Neural cell (in vitro differentiated cells): Measurements from ENCODE around the gene RNPEPL1. TPM values are rescaled to one million over a fixed set of nuclear protein-coding genes. Genes with fewer than 3 reads are reported as not detected.

Experiments used
- H2AFZ ChIP-seq: fragments of 200-600, 300-800 bp; sonication (generic), shearing (Covaris generic); 2 replicates; pipeline ENCODE4 v1.6.0; 2014; ENCODE audit warnings: low read depth, mild to moderate bottlenecking, antibody characterized with exemption, low read length, moderate library complexity
- H3F3A ChIP-seq: fragments of 200-600 bp; shearing (Covaris generic); 2 replicates; pipeline ENCODE4 v1.6.1; 2016; ENCODE audit warnings: mild to moderate bottlenecking, moderate library complexity, mixed read lengths, antibody characterized with exemption, low read length; ENCODE audit not compliant: insufficient read depth, poor library complexity, severe bottlenecking
- H3K27ac ChIP-seq: fragments of 200-600, 300-800 bp; sonication (generic), shearing (Covaris generic); 2 replicates; pipeline ENCODE4 v1.5.1; 2014; ENCODE audit warnings: mild to moderate bottlenecking, low read length, moderate library complexity
- H3K27me3 ChIP-seq: fragments of 300-800, 200-600 bp; sonication (generic), shearing (Covaris generic); 2 replicates; pipeline ENCODE4 v1.6.0; 2014; ENCODE audit warnings: mild to moderate bottlenecking, low read depth, low read length, moderate library complexity; ENCODE audit not compliant: insufficient read depth
- H3K36me3 ChIP-seq: fragments of 300-800, 200-600 bp; sonication (generic), shearing (Covaris generic); 2 replicates; pipeline ENCODE4 v1.5.1; 2014; ENCODE audit warnings: mild to moderate bottlenecking, antibody characterized with exemption, low read length, moderate library complexity; ENCODE audit not compliant: insufficient read depth
- H3K4me2 ChIP-seq: fragments of 300-800, 200-600 bp; sonication (generic), shearing (Covaris generic); 2 replicates; pipeline ENCODE4 v1.6.0; 2014; ENCODE audit warnings: mild to moderate bottlenecking, low read length
- H3K4me3 ChIP-seq: fragments of 300-800, 200-600 bp; sonication (generic), shearing (Covaris generic); 2 replicates; pipeline ENCODE4 v1.5.1; 2014; ENCODE audit warnings: mild to moderate bottlenecking, low read length, moderate library complexity
- H3K79me2 ChIP-seq: fragments of 200-600 bp; shearing (Covaris generic); replicated peaks from 2 replicates; pipeline ENCODE4 v1.6.0; 2014; ENCODE audit warnings: mild to moderate bottlenecking, low read length, moderate library complexity; ENCODE audit not compliant: insufficient read depth
- H3K9ac ChIP-seq: fragments of 300-800, 200-600 bp; sonication (generic), shearing (Covaris generic); 2 replicates; pipeline ENCODE4 v1.6.1; 2016; ENCODE audit warnings: mild to moderate bottlenecking, low read length, mixed read lengths
- H3K9me2 ChIP-seq: fragments of 200-600 bp; shearing (Covaris generic); 2 replicates; pipeline ENCODE4 v1.6.1; 2016; ENCODE audit warnings: mild to moderate bottlenecking, low read length, mixed read lengths; ENCODE audit not compliant: insufficient read depth
- H3K9me3 ChIP-seq: fragments of 200-600, 300-800 bp; sonication (generic), shearing (Covaris generic); 2 replicates; pipeline ENCODE4 v1.6.1; 2016; ENCODE audit warnings: mild to moderate bottlenecking, mixed run types, low read length, moderate library complexity, mixed read lengths
- H4K20me1 ChIP-seq: fragments of 200-600 bp; shearing (Covaris generic); 2 replicates; pipeline ENCODE4 v1.6.1; 2016; ENCODE audit warnings: mild to moderate bottlenecking, mixed run types; ENCODE audit not compliant: insufficient read depth
- EP300 ChIP-seq: fragments of 450-650 bp; conservative IDR thresholded peaks from 2 replicates; pipeline ENCODE4 v1.6.1; 2014; ENCODE audit warnings: antibody characterized with exemption, mild to moderate bottlenecking, moderate library complexity; ENCODE audit not compliant: poor library complexity, severe bottlenecking
- EZH2 ChIP-seq: fragments of 200-600, 300-800 bp; shearing (Covaris generic), sonication (generic); IDR thresholded peaks from 2 replicates; pipeline ENCODE4 v1.6.1; 2014; ENCODE audit warnings: antibody characterized with exemption, low read length, borderline replicate concordance, mild to moderate bottlenecking; ENCODE audit not compliant: insufficient read depth, poor library complexity, severe bottlenecking
- MXI1 ChIP-seq: fragments of 450-650 bp; conservative IDR thresholded peaks from 2 replicates; pipeline ENCODE4 v1.6.1; 2014; ENCODE audit warnings: antibody characterized with exemption, mild to moderate bottlenecking; ENCODE audit not compliant: poor library complexity, severe bottlenecking
- POLR2AphosphoS5 ChIP-seq: IDR thresholded peaks from 2 replicates; pipeline ENCODE4 v1.6.1; 2012
- RAD21 ChIP-seq: fragments of 450-650 bp; conservative IDR thresholded peaks from 2 replicates; pipeline ENCODE4 v1.6.1; 2014; ENCODE audit warnings: antibody characterized with exemption, mild to moderate bottlenecking, moderate library complexity
- REST ChIP-seq: IDR thresholded peaks from 2 replicates; pipeline ENCODE4 v1.6.1; 2012; ENCODE audit warnings: borderline replicate concordance
- SMC3 ChIP-seq: fragments of 450-650 bp; conservative IDR thresholded peaks from 2 replicates; pipeline ENCODE4 v1.6.1; 2014; ENCODE audit warnings: antibody characterized with exemption, mild to moderate bottlenecking, moderate library complexity; ENCODE audit not compliant: poor library complexity
- TAF1 ChIP-seq: IDR thresholded peaks from 2 replicates; pipeline ENCODE4 v1.6.1; 2012; ENCODE audit warnings: low read depth
- polyA plus RNA-seq: library from polyadenylated mRNA; depleted of rRNA; stranded (reverse); fragments of >200 nt; gene quantifications from 2 replicates; pipeline ENCODE4 v1.2.3, GENCODE V29; 2014
- TF ChIP-seq, protein P1 (sequence below): fragments of 450-650 bp; IDR thresholded peaks from 2 replicates; pipeline ENCODE4 v1.5.1; 2014; ENCODE audit warnings: antibody characterized with exemption, mild to moderate bottlenecking, moderate library complexity; ENCODE audit not compliant: poor library complexity, severe bottlenecking

The RNPEPL1 gene
- polyA plus RNA-seq, 1 donor from 2014 or later = 16.1 TPM

DNA sequence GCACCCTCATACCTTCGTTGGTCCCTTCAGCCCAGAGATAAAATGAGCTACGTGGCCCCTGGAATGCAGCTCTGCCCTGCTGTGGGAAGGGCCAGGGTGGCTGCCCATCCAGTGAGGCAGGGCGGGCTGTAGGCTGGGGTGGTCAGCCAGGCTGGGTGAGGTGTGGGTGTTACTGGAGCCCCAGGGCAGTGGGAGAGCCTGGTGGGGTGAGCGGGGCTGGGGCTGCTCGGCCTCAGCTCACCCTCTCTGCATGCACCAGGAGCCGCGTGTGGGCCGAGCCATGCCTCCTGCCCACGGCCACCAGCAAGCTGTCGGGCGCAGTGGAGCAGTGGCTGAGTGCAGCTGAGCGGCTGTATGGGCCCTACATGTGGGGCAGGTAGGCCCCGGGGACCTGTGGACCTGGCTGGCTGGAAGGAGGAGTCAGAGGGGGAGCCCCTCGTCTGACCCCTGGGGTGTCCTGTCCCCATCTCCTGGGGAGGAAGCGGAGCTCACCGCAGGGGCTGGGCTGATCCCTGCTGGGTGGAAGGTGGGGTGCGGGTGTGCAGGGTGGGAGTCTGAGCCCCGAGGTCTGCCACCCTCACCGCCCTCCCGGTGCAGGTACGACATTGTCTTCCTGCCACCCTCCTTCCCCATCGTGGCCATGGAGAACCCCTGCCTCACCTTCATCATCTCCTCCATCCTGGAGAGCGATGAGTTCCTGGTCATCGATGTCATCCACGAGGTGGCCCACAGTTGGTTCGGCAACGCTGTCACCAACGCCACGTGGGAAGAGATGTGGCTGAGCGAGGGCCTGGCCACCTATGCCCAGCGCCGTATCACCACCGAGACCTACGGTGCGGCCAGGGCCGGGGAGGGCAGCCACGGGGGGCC lies 5.5 kb downstream of the RNPEPL1 start:
- Histone ChIP-seq H3K79me2 (peaks cover 6% of the 10 kb centered on the region), H3K9me3 (no peaks in the 10 kb centered on the region), H3K9me2 (no peaks in the 10 kb centered on the region), H3K27ac (no peak overlapping the region), H4K20me1 (no peaks in the 10 kb centered on the region), H3K9ac (no peak overlapping the region), H3K36me3 (no peaks in the 10 kb centered on the region), H2AFZ (no peak overlapping the region), H3F3A (no peaks in the 10 kb centered on the region), H3K4me3 (no peak overlapping the region), H3K27me3 (no peaks in the 10 kb centered on the region), H3K4me2 (no peak overlapping the region)
- TF ChIP-seq, protein P1, sequence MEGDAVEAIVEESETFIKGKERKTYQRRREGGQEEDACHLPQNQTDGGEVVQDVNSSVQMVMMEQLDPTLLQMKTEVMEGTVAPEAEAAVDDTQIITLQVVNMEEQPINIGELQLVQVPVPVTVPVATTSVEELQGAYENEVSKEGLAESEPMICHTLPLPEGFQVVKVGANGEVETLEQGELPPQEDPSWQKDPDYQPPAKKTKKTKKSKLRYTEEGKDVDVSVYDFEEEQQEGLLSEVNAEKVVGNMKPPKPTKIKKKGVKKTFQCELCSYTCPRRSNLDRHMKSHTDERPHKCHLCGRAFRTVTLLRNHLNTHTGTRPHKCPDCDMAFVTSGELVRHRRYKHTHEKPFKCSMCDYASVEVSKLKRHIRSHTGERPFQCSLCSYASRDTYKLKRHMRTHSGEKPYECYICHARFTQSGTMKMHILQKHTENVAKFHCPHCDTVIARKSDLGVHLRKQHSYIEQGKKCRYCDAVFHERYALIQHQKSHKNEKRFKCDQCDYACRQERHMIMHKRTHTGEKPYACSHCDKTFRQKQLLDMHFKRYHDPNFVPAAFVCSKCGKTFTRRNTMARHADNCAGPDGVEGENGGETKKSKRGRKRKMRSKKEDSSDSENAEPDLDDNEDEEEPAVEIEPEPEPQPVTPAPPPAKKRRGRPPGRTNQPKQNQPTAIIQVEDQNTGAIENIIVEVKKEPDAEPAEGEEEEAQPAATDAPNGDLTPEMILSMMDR = no peak
- TF ChIP-seq POLR2AphosphoS5 (no peak), EZH2 (no peak), MXI1 (no peak)

GRCh38 chr2:240574386-240575100 lies 6.3 kb downstream of the RNPEPL1 start:
- no peak overlapping the region for H2AFZ ChIP-seq
- no peak for TF ChIP-seq MXI1
- TF ChIP-seq REST = no peak
- TF ChIP-seq EZH2 = no peak
- TF ChIP-seq TAF1 = no peak
- TF ChIP-seq EP300 = no peak
- TF ChIP-seq, protein P1 = no peak
- no peak for TF ChIP-seq SMC3
- TF ChIP-seq POLR2AphosphoS5 = no peak
- TF ChIP-seq RAD21 = no peak

More at GRCh38 chr2:240574386-240575100, 6.3 kb downstream of the RNPEPL1 start:
- Histone ChIP-seq H3K27ac (no peak overlapping the region), H3K4me3 (no peak overlapping the region), H3K4me2 (no peak overlapping the region), H3K9me2 (no peaks in the 10 kb centered on the region), H3K79me2 (peaks cover 6% of the 10 kb centered on the region), H3K9ac (no peak overlapping the region), H3K27me3 (no peaks in the 10 kb centered on the region), H4K20me1 (no peaks in the 10 kb centered on the region), H3K36me3 (no peaks in the 10 kb centered on the region), H3F3A (no peaks in the 10 kb centered on the region), H3K9me3 (no peaks in the 10 kb centered on the region)
